DMS79 treated with DMSO at 0.1 percent for 48 hours (cell line): ENCODE results near the gene PFKL.

Experiments used
- DNase-seq: peaks from one replicate; lab custom pipeline; 2025; lab: John Stamatoyannopoulos, UW

The PFKL gene

DNA sequence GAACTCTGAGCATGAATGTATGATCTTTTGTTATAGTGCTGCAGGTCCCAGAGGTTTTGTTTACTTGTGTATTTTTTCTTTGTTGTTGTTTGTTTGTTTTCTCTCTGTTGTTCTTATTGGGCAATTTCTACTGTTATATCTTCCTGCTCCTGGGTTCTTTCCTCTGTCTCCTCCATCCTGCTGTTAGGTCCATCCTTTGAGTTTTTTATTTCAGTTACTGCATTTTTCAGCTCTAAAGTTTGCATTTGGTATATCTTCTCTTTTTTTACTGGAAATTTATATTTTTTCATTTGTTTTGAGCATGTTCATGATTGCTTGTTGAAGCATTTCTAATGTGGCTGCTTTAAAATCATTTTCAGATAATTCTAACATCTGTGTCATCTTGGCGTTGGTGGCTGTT lies 63.4 kb downstream of the PFKL start:
- no peak for DNase-seq

DNA sequence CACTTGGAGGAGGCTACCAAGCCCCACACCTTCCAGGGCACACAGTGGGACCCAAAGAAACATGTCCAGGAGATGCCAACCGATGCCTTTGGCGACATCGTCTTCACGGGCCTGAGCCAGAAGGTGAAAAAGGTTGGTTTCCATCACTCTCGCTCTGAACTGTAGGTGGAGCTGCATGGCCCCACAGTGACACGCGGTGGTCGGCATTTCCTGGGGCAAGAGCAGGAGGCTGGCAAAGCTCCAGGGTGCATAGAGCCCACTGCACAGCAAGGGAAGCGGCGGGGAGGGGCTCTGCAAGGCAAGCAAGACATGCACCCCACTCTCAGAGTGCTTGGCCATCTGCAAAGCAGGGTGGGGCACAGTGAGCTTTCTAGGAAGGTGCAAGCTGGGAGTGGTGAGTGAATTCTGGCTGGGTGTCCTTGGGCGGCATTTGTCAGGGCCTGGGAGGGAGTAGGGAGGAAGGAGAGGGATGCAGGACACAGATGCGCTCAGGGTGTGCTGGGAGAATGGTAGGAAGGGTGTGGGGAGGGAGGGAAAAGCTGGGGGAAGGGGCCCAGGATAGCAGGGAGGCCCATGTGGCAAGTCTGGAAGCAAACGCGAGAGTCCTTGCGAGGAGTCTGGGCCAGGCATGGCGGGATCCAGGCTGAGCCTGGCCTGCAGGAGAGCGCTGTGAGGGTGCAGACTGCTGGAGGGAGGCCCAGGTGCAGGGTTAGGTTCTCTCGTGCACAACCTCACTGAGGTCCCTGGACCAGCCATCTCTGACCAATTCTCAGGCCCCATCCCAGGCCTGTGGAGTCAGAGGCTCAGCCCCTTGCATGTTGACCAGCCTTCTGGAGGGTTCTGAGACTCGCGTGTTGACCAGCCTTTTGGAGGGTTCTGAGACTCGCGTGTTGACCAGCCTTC lies 64.5 kb downstream of the PFKL start:
- no peak for DNase-seq

DNA sequence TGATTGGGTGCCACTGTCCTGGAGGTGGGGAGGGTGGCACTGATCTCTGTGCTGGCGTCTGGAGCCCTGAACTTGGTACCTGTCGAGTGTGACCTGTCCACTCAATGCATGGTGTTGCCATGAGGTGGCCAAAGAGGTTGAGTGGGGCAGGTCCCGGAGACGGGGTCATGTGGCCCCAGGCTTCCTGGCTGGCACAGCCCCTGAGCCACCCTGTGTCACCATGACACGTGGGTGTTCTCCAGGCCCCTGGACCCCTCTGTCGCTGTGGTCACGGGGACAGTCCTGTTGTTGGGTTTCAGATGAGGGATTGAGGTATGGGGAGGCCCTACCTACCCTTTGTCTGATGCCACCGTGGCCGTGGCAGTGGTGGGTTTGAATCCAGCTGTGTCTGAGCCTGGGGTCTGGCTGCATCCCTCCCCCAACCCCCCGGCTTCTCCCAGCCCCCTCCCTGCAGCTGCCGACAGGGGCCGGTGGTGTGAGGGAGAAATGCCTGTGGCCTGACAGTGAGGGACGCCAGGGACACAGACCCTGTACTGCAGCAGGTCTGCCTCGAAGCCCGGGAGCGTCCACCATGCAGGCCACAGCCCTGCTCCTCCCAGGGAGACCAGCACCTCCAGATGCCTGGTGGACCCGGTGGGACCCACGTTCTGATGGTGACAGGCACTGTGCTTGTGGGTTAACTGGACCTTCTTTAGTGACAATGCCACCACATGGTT lies 65.6 kb downstream of the PFKL start:
- no peak for DNase-seq

DNA sequence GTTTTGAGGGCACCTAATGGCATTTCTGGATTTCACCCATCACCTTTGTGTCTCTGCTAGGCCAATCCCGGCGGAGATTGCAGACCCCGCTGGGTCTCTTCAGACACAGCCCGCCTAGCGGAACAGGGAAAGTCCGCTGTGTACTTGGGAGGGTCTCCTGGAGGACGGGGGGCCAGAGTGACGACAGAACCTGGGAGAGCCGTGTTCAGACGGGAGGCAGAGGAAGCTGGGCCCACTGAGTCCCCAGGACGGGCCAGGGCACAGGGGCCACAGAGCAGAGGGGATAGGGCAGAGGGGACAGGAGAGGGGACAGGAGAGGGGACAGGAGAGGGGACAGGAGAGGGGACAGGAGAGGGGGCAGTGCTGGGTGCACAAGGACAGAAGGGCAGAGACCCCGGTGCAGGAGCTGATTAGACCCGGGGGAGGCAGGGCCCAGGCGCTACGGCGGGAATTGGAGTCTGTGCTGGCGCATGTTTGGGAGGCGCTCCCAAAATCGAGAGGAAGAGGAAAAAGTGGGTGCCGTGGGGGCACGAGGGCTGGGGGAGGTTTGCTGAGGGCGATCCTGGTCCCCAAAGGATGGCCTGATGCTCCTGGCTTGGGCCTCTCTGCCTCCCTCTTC lies 66.2 kb downstream of the PFKL start:
- DNase-seq = no peak

DNA sequence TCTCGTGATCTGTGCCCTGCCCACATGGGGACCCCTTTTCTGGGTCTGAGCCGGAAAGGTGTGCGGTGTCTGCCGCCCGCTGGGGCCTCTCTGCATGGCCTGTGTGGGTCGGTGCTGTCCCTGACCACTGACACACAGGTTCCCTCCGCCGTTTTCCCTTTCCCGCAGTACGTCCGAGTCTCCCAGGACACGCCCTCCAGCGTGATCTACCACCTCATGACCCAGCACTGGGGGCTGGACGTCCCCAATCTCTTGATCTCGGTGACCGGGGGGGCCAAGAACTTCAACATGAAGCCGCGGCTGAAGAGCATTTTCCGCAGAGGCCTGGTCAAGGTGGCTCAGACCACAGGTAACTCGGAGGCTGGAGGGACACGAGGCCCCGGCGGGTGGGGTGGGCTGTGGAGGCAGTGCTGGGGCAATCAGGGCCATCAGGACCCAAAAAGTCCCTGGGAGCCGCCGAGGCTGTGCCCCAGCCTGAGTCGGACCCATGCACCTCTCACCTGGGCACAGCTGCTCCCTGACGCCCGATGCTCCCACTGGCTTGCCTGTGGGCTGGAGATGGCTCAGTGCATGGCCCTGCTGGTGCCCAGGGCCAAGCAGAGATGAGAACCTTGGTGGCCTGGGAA lies 66.8 kb downstream of the PFKL start:
- DNase-seq = no peak

DNA sequence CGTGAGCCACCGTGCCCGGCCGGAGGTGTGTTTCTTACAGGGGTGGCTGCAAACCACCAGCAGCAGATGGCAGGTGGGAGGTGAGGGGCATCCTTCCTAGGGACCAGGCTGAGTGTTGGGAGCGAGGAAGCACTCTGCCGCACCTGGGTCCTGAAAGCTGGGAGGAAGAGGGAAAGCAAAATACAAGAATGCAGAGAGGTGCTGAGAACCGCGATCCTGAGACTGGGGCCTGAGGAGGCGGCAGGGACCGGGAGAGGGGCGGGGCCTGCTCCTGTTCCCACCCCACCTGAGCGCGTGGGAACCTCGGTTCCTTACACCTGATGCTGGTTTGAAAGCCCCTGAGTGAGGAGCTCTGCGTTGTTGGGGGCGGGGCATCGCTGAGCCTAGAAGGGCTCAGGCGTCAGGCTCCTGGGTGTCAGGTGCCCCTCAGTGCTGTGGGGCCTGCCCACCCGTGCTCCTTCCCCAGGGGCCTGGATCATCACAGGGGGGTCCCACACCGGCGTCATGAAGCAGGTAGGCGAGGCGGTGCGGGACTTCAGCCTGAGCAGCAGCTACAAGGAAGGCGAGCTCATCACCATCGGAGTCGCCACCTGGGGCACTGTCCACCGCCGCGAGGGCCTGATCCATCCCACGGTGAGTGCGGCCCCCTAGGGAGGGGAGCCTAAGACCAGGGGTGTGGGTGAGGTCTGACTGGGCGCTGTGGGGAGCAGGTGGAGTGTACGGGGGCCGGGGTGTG lies 69.0 kb downstream of the PFKL start:
- DNase-seq = no peak

DNA sequence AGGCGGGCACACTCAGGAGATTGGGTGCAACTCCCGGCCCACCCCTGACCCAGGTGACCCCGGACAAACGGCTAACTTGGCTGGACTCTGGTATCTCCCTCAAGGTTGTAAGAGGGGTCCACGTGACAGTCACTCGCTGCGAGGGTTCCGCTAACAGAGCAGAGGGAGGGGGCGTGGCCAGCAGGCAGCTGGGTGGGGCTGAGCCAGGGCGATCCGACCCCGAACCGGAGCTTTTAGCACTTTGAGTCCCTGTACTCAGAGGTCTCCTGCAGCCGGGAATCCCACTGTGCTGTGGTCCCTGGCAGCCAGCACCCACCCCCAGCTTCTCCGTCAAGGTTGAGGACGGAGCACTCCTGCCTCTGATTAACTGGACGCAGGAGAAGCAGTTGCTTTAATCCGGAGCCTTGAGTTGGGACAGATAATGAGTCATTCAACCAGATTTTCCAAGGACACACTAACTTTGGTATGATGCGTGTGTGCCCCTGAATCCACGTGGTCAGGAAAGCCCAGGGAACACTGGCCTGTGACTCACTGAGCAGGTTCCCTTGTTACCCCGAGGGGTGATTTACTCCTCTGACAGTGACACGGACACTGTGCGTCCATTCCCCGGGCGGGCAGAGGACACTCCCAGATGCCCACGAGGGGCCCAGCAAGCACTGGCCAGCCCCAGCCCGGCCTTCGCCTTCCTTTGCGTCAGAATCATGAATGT lies 70.3 kb downstream of the PFKL start:
- peak; percentile 11 for DNase-seq

DNA sequence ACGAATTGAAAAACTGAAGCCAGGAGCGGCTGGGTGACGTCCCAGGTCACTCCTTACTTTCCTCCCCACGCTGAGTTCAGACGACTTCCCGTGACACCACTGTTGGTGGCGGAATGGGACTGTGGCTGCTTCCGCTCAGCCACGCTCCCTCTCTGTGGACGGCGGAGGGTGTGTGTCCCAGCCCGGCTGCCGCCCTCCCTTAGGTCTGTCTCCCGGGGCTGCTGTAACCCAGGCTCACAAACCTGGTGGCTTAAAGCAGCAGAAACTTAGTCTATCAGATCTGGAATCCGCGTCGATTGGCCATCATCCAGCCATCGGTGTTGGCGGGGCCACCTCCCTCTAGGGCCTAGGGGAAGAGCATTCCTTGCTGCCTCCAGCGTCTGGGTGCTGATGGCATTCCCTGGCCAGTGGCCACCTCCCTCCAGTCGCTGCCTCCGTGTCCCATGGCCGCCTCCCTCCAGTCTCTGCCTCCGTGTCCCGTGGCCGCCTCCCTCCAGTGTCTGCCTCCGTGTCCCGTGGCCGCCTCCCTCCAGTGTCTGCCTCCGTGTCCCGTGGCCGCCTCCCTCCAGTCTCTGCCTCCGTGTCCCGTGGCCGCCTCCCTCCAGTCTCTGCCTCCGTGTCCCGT lies 71.0 kb downstream of the PFKL start:
- no peak for DNase-seq

DNA sequence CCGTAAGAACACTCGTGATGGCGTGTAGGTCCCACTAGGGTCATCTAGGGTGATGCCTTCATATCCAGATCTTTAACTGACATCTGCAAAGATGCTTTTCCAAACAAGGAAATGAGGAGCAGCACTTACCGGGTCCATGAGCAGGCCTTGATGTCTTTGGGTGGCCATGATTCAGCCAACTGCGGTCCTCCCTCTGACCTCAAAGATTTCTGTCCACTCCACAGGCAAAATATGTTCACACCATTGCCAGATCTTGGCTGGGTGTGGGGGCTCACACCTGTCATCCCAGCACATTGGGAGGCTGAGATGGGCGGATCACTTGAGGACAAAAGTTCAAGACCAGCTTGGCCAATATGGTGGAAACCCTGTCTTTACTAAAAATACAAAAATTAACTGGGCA lies 71.7 kb downstream of the PFKL start:
- no peak for DNase-seq

DNA sequence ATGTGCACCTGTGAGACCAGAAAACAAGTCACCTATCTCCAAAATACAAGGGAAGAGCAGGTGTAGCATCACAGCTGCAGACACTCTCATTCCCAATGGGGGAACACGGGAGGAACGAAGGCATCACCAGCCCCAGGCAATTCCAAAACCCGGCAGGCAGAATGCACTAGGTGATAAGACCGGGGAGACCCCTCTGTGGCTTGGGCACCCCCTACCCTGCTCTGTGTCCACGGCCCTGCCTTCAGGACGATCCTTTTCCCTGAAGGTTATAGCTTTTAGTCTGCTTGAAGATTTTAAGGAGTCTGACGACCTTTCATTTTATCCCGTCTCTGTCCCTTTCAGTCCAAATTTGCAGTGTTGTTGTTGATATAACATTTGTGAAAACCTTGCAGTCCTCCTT lies 72.8 kb downstream of the PFKL start:
- no peak for DNase-seq

DNA sequence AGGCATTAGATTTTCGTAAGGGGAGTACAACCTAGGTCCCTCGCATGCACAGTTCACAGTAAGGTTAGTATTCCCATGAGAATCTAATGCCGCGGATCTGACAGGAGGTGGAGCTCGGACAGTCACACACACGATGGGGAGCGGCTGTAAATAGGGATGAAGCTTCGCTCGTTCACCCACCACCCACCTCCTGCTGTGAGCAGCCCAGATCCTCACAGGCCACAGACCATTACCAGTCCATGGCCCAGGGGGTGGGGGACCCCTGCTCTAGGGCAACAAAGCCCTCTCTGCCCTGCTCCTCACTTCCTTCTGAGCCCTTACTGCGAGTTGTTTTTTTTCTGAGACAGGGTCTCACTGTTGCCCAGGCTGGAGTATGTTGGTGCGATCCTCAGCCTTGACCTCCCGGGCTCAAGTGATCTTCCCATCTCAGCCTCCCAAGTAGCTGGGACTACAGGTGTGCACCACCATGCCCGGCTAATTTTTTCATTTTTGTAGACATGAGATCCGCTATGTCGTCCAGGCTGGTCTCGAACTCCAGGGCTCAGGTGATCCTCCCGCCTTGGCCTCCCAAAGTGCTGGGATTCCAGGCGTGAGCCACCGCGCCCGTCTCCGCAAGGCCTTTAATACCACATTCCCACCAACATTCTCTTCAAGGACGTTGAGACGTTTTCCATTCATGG lies 74.9 kb downstream of the PFKL start:
- DNase-seq = no peak

DNA sequence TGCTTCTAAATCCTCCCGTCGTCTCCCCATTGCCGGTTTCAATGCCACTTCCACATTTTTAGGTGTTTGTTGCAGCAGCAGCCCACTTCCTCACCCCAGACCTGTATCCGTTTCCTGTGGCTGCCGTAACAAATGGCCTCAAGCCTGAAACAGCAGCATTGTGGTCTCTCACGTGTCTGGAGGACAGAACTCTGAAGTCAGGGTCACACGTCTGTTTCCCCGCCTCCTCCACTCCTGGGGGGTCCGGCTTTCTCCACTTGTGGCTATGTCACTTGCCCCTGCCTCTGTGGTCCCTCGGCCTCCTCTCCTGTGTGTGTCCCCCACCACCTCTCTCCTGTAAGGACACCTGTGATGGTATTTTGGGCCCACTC lies 75.4 kb downstream of the PFKL start:
- no peak for DNase-seq

DNA sequence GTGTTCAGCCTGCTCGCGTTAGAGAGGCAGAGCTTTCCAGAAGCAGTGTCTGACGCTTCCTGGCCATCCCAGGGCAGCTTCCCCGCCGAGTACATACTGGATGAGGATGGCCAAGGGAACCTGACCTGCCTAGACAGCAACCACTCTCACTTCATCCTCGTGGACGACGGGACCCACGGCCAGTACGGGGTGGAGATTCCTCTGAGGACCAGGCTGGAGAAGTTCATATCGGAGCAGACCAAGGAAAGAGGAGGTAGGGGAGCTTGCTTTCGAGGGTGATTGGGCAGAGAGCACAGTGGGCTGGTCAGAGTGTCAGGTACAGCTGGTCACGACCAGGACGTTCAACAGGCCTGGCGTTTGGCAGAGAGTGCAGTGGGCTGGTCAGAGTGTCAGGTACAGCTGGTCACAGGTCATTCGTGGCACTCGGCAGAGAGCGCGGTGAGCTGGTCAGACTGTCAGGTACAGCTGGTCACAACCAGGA lies 75.9 kb downstream of the PFKL start:
- no peak for DNase-seq

DNA sequence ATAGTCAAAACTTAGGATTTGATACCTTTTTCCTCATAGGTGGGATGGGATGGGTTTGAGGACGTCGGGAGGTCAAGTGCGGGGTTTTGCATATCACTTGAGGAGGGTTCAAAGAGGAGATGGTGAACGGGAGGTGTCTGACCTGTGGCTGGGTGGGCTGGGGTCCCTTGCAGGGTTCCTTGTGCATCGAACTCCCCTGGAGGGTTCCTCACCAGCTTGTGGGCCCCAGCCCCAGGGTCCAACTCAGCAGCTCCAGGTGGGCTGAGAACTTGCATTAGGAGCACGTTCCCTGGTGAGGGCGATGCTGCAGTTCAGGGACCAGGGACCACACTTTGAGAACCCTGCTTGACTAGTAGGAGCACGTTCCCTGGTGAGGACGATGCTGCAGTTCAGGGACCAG lies 76.8 kb downstream of the PFKL start:
- DNase-seq = no peak
